ENCODE results near the gene OR10D3. TPM values are rescaled to one million over a fixed set of nuclear protein-coding genes. Genes with fewer than 3 reads are reported as not detected.

The OR10D3 gene
- total RNA-seq (2022; extraction: Qiagen RNA extraction; ENCODE audit: low read depth), result not detected in 5 replicates

GRCh38 chr11:124183068-124183467, at the start of gene OR10D3:
Gene OR10D3, plus strand, starts transcription at chr11:124183345. Its CDS starts 1,925 bp downstream, at chr11:124185270.

Other genes starting within 250 kb of the OR10D3 start
- not detected in 5 replicates for gene OR4D5, start 243.7 kb upstream of the OR10D3 start, total RNA-seq (2022; extraction: Qiagen RNA extraction; ENCODE audit: low read depth)
- not detected in 5 replicates for gene OR6T1, start 239.5 kb upstream of the OR10D3 start, total RNA-seq (2022; extraction: Qiagen RNA extraction; ENCODE audit: low read depth)
- gene OR10S1, start 205.6 kb upstream of the OR10D3 start, total RNA-seq (2022; extraction: Qiagen RNA extraction; ENCODE audit: low read depth), result not detected in 5 replicates
- not detected in 5 replicates for gene OR10G6, start 188.2 kb upstream of the OR10D3 start, total RNA-seq (2022; extraction: Qiagen RNA extraction; ENCODE audit: low read depth)
- gene OR10G4, start 170.3 kb upstream of the OR10D3 start, total RNA-seq (2022; extraction: Qiagen RNA extraction; ENCODE audit: low read depth), result not detected in 5 replicates
- not detected in 5 replicates for gene OR10G9, start 160.3 kb upstream of the OR10D3 start, total RNA-seq (2022; extraction: Qiagen RNA extraction; ENCODE audit: low read depth)
- not detected in 5 replicates for gene OR10G8, start 156.5 kb upstream of the OR10D3 start, total RNA-seq (2022; extraction: Qiagen RNA extraction; ENCODE audit: low read depth)
- gene OR10G7, start 142.0 kb upstream of the OR10D3 start, total RNA-seq (2022; extraction: Qiagen RNA extraction; ENCODE audit: low read depth), result not detected in 5 replicates
- 0.21 to 0.34 TPM (median 0.27 TPM) in 5 replicates for gene VWA5A, start 67.9 kb upstream of the OR10D3 start, total RNA-seq (2022; extraction: Qiagen RNA extraction; ENCODE audit: low read depth)
- not detected in 5 replicates for gene OR8G1, start 57.8 kb downstream of the OR10D3 start, total RNA-seq (2022; extraction: Qiagen RNA extraction; ENCODE audit: low read depth)
- not detected in 5 replicates for gene OR8G5, start 73.0 kb downstream of the OR10D3 start, total RNA-seq (2022; extraction: Qiagen RNA extraction; ENCODE audit: low read depth)
- not detected in 5 replicates for gene OR8D1, start 130.6 kb downstream of the OR10D3 start, total RNA-seq (2022; extraction: Qiagen RNA extraction; ENCODE audit: low read depth)
- gene OR8D2, start 136.9 kb downstream of the OR10D3 start, total RNA-seq (2022; extraction: Qiagen RNA extraction; ENCODE audit: low read depth), result not detected in 5 replicates
- not detected in 5 replicates for gene OR8B2, start 201.2 kb downstream of the OR10D3 start, total RNA-seq (2022; extraction: Qiagen RNA extraction; ENCODE audit: low read depth)
- gene OR8B3, start 215.7 kb downstream of the OR10D3 start, total RNA-seq (2022; extraction: Qiagen RNA extraction; ENCODE audit: low read depth), result not detected in 5 replicates
- gene OR8B4, start 241.5 kb downstream of the OR10D3 start, total RNA-seq (2022; extraction: Qiagen RNA extraction; ENCODE audit: low read depth), result not detected in 5 replicates